IMR-90 (cell line): ENCODE measurements around the gene TRABD2A. TPM values are rescaled to one million over a fixed set of nuclear protein-coding genes. Genes with fewer than 3 reads are reported as not detected.

Experiments used
- ATAC-seq: fragments of 200-7000 bp; cut with Tn5 transposase; 2 replicates; pipeline ENCODE4 v1.9.1; 2020; ENCODE audit warnings: low read depth, mild to moderate bottlenecking, moderate library complexity
- BruUV-seq: library from RNA; stranded (reverse); fragments of 400-500 nt; replicated peaks from 2 replicates; lab custom pipeline; 2021; lab: Mats Ljungman, UMichigan
- CTCF ChIA-PET: fragments of 300-600 bp; formaldehyde crosslinking; extraction: SDS; loops from one replicate; lab custom pipeline; 2021; ENCODE audit warnings: antibody characterized with exemption; lab: Yijun Ruan, JAX
- POLR2A ChIA-PET: fragments of 300-600 bp; sonication (Branson Sonifier 250); formaldehyde crosslinking; loops from one replicate; lab custom pipeline; 2022; ENCODE audit warnings: antibody characterized with exemption; ENCODE audit not compliant: unreplicated experiment; lab: Charles Lee
- DNase-seq: peaks from one replicate; pipeline ENCODE4 v3.0.0; 2013
- H2AFZ ChIP-seq: replicated peaks from 2 replicates; pipeline ENCODE3; 2013; ENCODE audit warnings: low read length, mild to moderate bottlenecking; ENCODE audit not compliant: poor library complexity
- H2AK5ac ChIP-seq: 2 replicates; pipeline ENCODE4 v1.6.1; 2013; ENCODE audit warnings: low read depth, low read length, inconsistent platforms
- H2AK9ac ChIP-seq: replicated peaks from 2 replicates; pipeline ENCODE3; 2013; ENCODE audit warnings: mild to moderate bottlenecking, low read depth, low read length, moderate library complexity; ENCODE audit not compliant: poor library complexity
- H2BK120ac ChIP-seq: 2 replicates; pipeline ENCODE4 v1.6.1; 2013; ENCODE audit warnings: low read depth, low read length, inconsistent platforms
- H2BK15ac ChIP-seq: 3 replicates; pipeline ENCODE4 v1.6.1; 2013; ENCODE audit warnings: low read depth, low read length, inconsistent platforms
- H2BK20ac ChIP-seq: 2 replicates; pipeline ENCODE4 v1.6.1; 2013; ENCODE audit warnings: low read depth, mild to moderate bottlenecking, inconsistent platforms, low read length, moderate library complexity
- H2BK5ac ChIP-seq: 2 replicates; pipeline ENCODE4 v1.6.1; 2013; ENCODE audit warnings: mild to moderate bottlenecking, low read depth, low read length, inconsistent platforms; ENCODE audit not compliant: poor library complexity, severe bottlenecking
- H3K14ac ChIP-seq: replicated peaks from 2 replicates; pipeline ENCODE4 v1.6.1; 2013; ENCODE audit warnings: low read depth, low read length, inconsistent platforms
- H3K18ac ChIP-seq: 2 replicates; pipeline ENCODE4 v1.6.1; 2013; ENCODE audit warnings: low read depth, low read length, control low read depth
- H3K23ac ChIP-seq: 2 replicates; pipeline ENCODE4 v1.6.1; 2013; ENCODE audit warnings: low read depth, low read length, inconsistent platforms
- H3K27ac ChIP-seq: 2 replicates; pipeline ENCODE4 v1.5.1; 2013; ENCODE audit warnings: mild to moderate bottlenecking, control low read depth, low read length; ENCODE audit not compliant: insufficient read depth
- H3K27me3 ChIP-seq: 2 replicates; pipeline ENCODE4 v1.6.1; 2013; ENCODE audit warnings: low read length; ENCODE audit not compliant: control insufficient read depth, insufficient read depth
- H3K36me3 ChIP-seq: 2 replicates; pipeline ENCODE4 v1.6.1; 2013; ENCODE audit warnings: low read length, mixed read lengths; ENCODE audit not compliant: control insufficient read depth, insufficient read depth
- H3K4ac ChIP-seq: 2 replicates; pipeline ENCODE4 v1.6.1; 2013; ENCODE audit warnings: low read depth, low read length, inconsistent platforms
- H3K4me1 ChIP-seq: 2 replicates; pipeline ENCODE4 v1.6.1; 2013; ENCODE audit warnings: low read length, mixed read lengths; ENCODE audit not compliant: control insufficient read depth, insufficient read depth
- H3K4me2 ChIP-seq: 2 replicates; pipeline ENCODE4 v1.6.1; 2013; ENCODE audit warnings: low read depth, mild to moderate bottlenecking, control low read depth, low read length, moderate library complexity
- H3K4me3 ChIP-seq: 2 replicates; pipeline ENCODE4 v1.5.1; 2013; ENCODE audit warnings: low read depth, mild to moderate bottlenecking, control low read depth, low read length, moderate library complexity; ENCODE audit not compliant: insufficient read depth
- H3K56ac ChIP-seq: 2 replicates; pipeline ENCODE4 v1.6.1; 2013; ENCODE audit warnings: low read length, inconsistent platforms; ENCODE audit not compliant: insufficient read depth; ENCODE audit errors: extremely low read depth
- H3K79me1 ChIP-seq, 2 experiments: 2 replicates each; pipeline ENCODE4 v1.6.1; 2013; ENCODE audit warnings: low read length in 2 of 2, inconsistent platforms in 1 of 2, low read depth in 1 of 2
- H3K9ac ChIP-seq: 2 replicates; pipeline ENCODE4 v1.6.1; 2013; ENCODE audit warnings: low read depth, low read length, control low read depth
- H3K9me1 ChIP-seq: 2 replicates; pipeline ENCODE4 v1.6.1; 2013; ENCODE audit warnings: low read length, inconsistent platforms; ENCODE audit not compliant: insufficient read depth
- H3K9me3 ChIP-seq: 2 replicates; pipeline ENCODE4 v1.6.1; 2013; ENCODE audit warnings: low read length; ENCODE audit not compliant: control insufficient read depth, insufficient read depth
- H4K20me1 ChIP-seq: 2 replicates; pipeline ENCODE4 v1.6.1; 2013; ENCODE audit warnings: low read length, inconsistent platforms; ENCODE audit not compliant: insufficient read depth
- H4K5ac ChIP-seq: 2 replicates; pipeline ENCODE4 v1.6.1; 2013; ENCODE audit warnings: mild to moderate bottlenecking, low read depth, low read length, control low read depth
- H4K8ac ChIP-seq, 2 experiments: 2 replicates each; pipeline ENCODE4 v1.6.1; 2013; ENCODE audit warnings: low read depth in 2 of 2, low read length in 2 of 2, control low read depth in 1 of 2, inconsistent platforms in 1 of 2
- H4K91ac ChIP-seq: 2 replicates; pipeline ENCODE4 v1.6.1; 2013; ENCODE audit warnings: low read depth, low read length, inconsistent platforms; ENCODE audit not compliant: insufficient read depth
- BHLHE40 ChIP-seq: fragments of 150-350 bp; IDR thresholded peaks from 2 replicates; pipeline ENCODE4 v1.6.1; 2016; ENCODE audit warnings: mild to moderate bottlenecking, low read depth, low read length
- CEBPB ChIP-seq: IDR thresholded peaks from 2 replicates; pipeline ENCODE4 v1.6.1; 2012; ENCODE audit warnings: low read depth, low read length, improper control_type of control experiment
- CHD1 ChIP-seq: IDR thresholded peaks from 2 replicates; pipeline ENCODE4 v1.6.1; 2012; ENCODE audit warnings: low read depth, low read length, improper control_type of control experiment
- FOS ChIP-seq: fragments of 150-350 bp; IDR thresholded peaks from 2 replicates; pipeline ENCODE4 v1.6.1; 2016; ENCODE audit warnings: low read depth, low read length
- MAFK ChIP-seq: IDR thresholded peaks from 2 replicates; pipeline ENCODE4 v1.6.1; 2012; ENCODE audit warnings: low read depth, low read length, improper control_type of control experiment
- MAZ ChIP-seq: IDR thresholded peaks from 2 replicates; pipeline ENCODE4 v1.6.1; 2012; ENCODE audit warnings: low read depth, mild to moderate bottlenecking, low read length, improper control_type of control experiment, moderate library complexity, borderline replicate concordance
- MXI1 ChIP-seq: IDR thresholded peaks from 2 replicates; pipeline ENCODE4 v1.6.1; 2012; ENCODE audit warnings: low read depth, mild to moderate bottlenecking, low read length, moderate library complexity, borderline replicate concordance
- NFE2L2 ChIP-seq: fragments of 150-350 bp; IDR thresholded peaks from 2 replicates; pipeline ENCODE4 v1.6.1; 2016; ENCODE audit warnings: low read depth, mild to moderate bottlenecking, low read length
- POLR2A ChIP-seq: IDR thresholded peaks from 2 replicates; pipeline ENCODE4 v1.6.1; 2012; ENCODE audit warnings: mild to moderate bottlenecking, low read depth, low read length
- RAD21 ChIP-seq: IDR thresholded peaks from 2 replicates; pipeline ENCODE4 v1.6.1; 2012; ENCODE audit warnings: low read length, improper control_type of control experiment
- RCOR1 ChIP-seq: IDR thresholded peaks from 2 replicates; pipeline ENCODE4 v1.6.1; 2012; ENCODE audit warnings: mild to moderate bottlenecking, low read length, improper control_type of control experiment; ENCODE audit not compliant: insufficient replicate concordance
- RFX5 ChIP-seq: IDR thresholded peaks from 2 replicates; pipeline ENCODE4 v1.8.0; 2012; ENCODE audit warnings: low read depth, mild to moderate bottlenecking, low read length, moderate library complexity
- SMC3 ChIP-seq: fragments of 150-350 bp; IDR thresholded peaks from 2 replicates; pipeline ENCODE4 v1.6.1; 2016; ENCODE audit warnings: low read depth, mild to moderate bottlenecking, antibody characterized with exemption, low read length, moderate library complexity
- WGBS, 2 experiments: methylation state at CpG; one replicate each; pipeline versions ENCODE4 v1.1.5 to v1.1.7; 2013; ENCODE audit warnings: missing lambda C conversion rate in 2 of 2; ENCODE audit not compliant: insufficient read length in 1 of 2; ENCODE audit errors: extremely low coverage in 2 of 2; 5-methylcytosine and 5-hydroxymethylcytosine counted together
- dilution Hi-C: fragments of 300-500 bp; cut with HindIII; formaldehyde crosslinking; loops from one replicate; pipeline ENCODE4 v1.14.3; 2018; ENCODE audit warnings: low sequenced_read_pairs; ENCODE audit not compliant: unreplicated experiment
- in situ Hi-C: fragments of 300-500 bp; cut with MboI; formaldehyde crosslinking; loops from 3 replicates; pipeline ENCODE4 v1.14.3; 2019; ENCODE audit warnings: low sequenced_read_pairs, inconsistent platforms, mixed read lengths
- intact Hi-C: fragments of 100-400 bp; cut with micrococcal nuclease; formaldehyde crosslinking; loops from 2 replicates; pipeline ENCODE4 v1.10.0; 2022
- polyA plus RNA-seq, 3 experiments: library from polyadenylated mRNA; depleted of rRNA; stranded (reverse); fragments of >200 nt; gene quantifications; 2 replicates each; pipeline ENCODE4 v1.2.3, GENCODE V29; 2012; ENCODE audit warnings: low replicate concordance in 1 of 3
- total RNA-seq: library from RNA; depleted of rRNA; stranded (reverse); fragments of >200 nt; gene quantifications from 2 replicates; pipeline ENCODE4 v1.2.3, GENCODE V29; 2012
- TF ChIP-seq, protein P1 (sequence below): fragments of 150-350 bp; IDR thresholded peaks from 2 replicates; pipeline ENCODE4 v1.6.1; 2017; ENCODE audit warnings: mild to moderate bottlenecking, antibody characterized with exemption, low read length, low read depth
- TF ChIP-seq, protein P2 (sequence below): fragments of 150-350 bp; IDR thresholded peaks from 2 replicates; pipeline ENCODE4 v1.6.1; 2016; ENCODE audit warnings: low read depth, mild to moderate bottlenecking, low read length, moderate library complexity, borderline replicate concordance
- TF ChIP-seq, protein P3 (sequence below): conservative IDR thresholded peaks from 2 replicates; pipeline ENCODE4 v1.5.1; 2012; ENCODE audit warnings: mild to moderate bottlenecking, low read depth, low read length, improper control_type of control experiment

The TRABD2A gene
- total and polyA plus RNA-seq, 2 of the 4 experiments (the other 2 are of a cell fraction) = 17.6 to 20.3 TPM

DNA sequence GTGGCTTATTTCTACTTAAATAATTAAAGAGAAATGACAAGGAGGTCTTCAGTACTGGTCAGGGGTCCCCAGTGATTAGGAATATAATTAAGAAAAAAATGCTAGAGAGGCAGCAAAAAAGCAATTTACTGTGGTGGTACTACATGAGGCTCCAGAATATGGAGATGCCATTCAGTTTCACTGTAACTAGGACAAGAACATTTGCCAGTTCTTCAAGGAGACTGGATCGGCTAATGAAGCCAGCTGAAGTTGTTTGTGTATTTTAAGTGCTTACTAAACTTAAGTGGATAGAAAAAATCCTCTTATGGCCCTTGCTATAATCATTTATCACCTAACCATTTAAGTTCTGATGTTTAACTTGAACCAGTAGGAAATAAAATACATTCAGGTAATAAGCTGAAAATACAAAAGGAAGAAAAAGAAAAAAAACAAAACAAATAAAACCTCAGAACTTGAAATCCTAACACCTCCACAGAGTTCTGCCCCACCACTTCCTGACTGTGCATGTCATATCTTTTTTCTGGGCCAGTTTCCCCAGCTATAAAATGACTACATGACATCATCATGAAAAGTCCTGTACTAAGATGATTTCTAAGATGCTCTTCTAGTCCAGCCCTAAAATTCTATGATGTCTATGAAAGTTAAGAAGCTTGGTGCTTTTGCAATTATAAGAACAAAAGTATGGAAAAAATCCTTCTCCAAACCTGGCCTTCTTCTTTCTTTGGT, 98.0 kb downstream of the TRABD2A start:
- Histone ChIP-seq H3K9ac (no peak overlapping the region), H2BK5ac (no peak overlapping the region), H2BK15ac (no peak overlapping the region), H3K36me3 (no peaks in the 10 kb centered on the region), H3K14ac (no peak overlapping the region), H2AK5ac (no peak overlapping the region), H2AFZ (no peak overlapping the region), H3K4me1 (0 out of 2 replicates have a peak, but pooled peaks cover 2% of the 10 kb centered on the region), H3K27ac (no peak overlapping the region), H3K27me3 (no peaks in the 10 kb centered on the region), H3K18ac (no peak overlapping the region), H3K4me3 (no peak overlapping the region), H3K4me2 (no peak overlapping the region), H2BK20ac (no peak overlapping the region), H3K9me3 (no peaks in the 10 kb centered on the region), H3K9me1 (no peaks in the 10 kb centered on the region), H4K91ac (no peak overlapping the region), H3K4ac (no peak overlapping the region), H2AK9ac (no peak overlapping the region), H2BK120ac (no peak overlapping the region), H4K20me1 (no peaks in the 10 kb centered on the region), H4K8ac (no peak overlapping the region), H3K56ac (no peak overlapping the region), H4K5ac (no peak overlapping the region), H3K79me1 (no peaks in the 10 kb centered on the region), H3K23ac (no peak overlapping the region)
- BruUV-seq = no TSS peak
- ATAC-seq = no peak
- in situ Hi-C loops = no loop called here
- peak; percentile 17 for DNase-seq
- intact Hi-C loops = no loop called here
- no CpG with 5 or more reads among the region's 1 CpG for WGBS, 2 experiments
- no peak for TF ChIP-seq CHD1
- TF ChIP-seq MAZ = no peak
- no peak for TF ChIP-seq MXI1
- TF ChIP-seq POLR2A = no peak
- TF ChIP-seq, protein P1, sequence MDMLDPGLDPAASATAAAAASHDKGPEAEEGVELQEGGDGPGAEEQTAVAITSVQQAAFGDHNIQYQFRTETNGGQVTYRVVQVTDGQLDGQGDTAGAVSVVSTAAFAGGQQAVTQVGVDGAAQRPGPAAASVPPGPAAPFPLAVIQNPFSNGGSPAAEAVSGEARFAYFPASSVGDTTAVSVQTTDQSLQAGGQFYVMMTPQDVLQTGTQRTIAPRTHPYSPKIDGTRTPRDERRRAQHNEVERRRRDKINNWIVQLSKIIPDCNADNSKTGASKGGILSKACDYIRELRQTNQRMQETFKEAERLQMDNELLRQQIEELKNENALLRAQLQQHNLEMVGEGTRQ = no peak
- TF ChIP-seq RAD21 = no peak
- TF ChIP-seq BHLHE40 = no peak
- TF ChIP-seq RFX5 = no peak
- no peak for TF ChIP-seq MAFK
- TF ChIP-seq RCOR1 = no peak
- no peak for TF ChIP-seq NFE2L2
- TF ChIP-seq, protein P2, sequence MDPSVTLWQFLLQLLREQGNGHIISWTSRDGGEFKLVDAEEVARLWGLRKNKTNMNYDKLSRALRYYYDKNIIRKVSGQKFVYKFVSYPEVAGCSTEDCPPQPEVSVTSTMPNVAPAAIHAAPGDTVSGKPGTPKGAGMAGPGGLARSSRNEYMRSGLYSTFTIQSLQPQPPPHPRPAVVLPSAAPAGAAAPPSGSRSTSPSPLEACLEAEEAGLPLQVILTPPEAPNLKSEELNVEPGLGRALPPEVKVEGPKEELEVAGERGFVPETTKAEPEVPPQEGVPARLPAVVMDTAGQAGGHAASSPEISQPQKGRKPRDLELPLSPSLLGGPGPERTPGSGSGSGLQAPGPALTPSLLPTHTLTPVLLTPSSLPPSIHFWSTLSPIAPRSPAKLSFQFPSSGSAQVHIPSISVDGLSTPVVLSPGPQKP = no peak
- no peak for TF ChIP-seq FOS
- no peak for TF ChIP-seq CEBPB
- TF ChIP-seq, protein P3, sequence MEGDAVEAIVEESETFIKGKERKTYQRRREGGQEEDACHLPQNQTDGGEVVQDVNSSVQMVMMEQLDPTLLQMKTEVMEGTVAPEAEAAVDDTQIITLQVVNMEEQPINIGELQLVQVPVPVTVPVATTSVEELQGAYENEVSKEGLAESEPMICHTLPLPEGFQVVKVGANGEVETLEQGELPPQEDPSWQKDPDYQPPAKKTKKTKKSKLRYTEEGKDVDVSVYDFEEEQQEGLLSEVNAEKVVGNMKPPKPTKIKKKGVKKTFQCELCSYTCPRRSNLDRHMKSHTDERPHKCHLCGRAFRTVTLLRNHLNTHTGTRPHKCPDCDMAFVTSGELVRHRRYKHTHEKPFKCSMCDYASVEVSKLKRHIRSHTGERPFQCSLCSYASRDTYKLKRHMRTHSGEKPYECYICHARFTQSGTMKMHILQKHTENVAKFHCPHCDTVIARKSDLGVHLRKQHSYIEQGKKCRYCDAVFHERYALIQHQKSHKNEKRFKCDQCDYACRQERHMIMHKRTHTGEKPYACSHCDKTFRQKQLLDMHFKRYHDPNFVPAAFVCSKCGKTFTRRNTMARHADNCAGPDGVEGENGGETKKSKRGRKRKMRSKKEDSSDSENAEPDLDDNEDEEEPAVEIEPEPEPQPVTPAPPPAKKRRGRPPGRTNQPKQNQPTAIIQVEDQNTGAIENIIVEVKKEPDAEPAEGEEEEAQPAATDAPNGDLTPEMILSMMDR = no peak
- TF ChIP-seq SMC3 = no peak
- CTCF ChIA-PET = no interaction called here
- dilution Hi-C loops = no loop called here
- POLR2A ChIA-PET = no interaction called here
